Activated naive CD8-positive, alpha-beta T cell treated with anti-CD3 and anti-CD28 coated beads for 36 hours (primary cell): ENCODE results near the gene SNX1. TPM values are rescaled to one million over a fixed set of nuclear protein-coding genes. Genes with fewer than 3 reads are reported as not detected.

Experiments
- DNase-seq: peaks from one replicate; pipeline ENCODE4 v3.0.0; 2021
- H3K27ac Mint-ChIP-seq: one replicate; pipeline ENCODE4 v1.8.0; 2022; ENCODE audit warnings: mild to moderate bottlenecking, moderate library complexity, mixed read lengths
- H3K27me3 Mint-ChIP-seq: one replicate; pipeline ENCODE4 v1.8.0; 2022; ENCODE audit warnings: mild to moderate bottlenecking, mixed read lengths
- H3K36me3 Mint-ChIP-seq: one replicate; pipeline ENCODE4 v1.8.0; 2021; ENCODE audit warnings: mild to moderate bottlenecking, mixed read lengths
- H3K4me1 Mint-ChIP-seq: one replicate; pipeline ENCODE4 v1.8.0; 2021; ENCODE audit warnings: mixed read lengths
- H3K4me3 Mint-ChIP-seq: one replicate; pipeline ENCODE4 v1.8.0; 2022; ENCODE audit warnings: mild to moderate bottlenecking, moderate library complexity, mixed read lengths
- H3K9me3 Mint-ChIP-seq: one replicate; pipeline ENCODE4 v1.8.0; 2022; ENCODE audit warnings: mixed read lengths
- total RNA-seq, 2 experiments: library from RNA; stranded (reverse); gene quantifications; one replicate each; pipeline ENCODE4 v1.2.3, GENCODE V29; 2021

Gene SNX1
- total RNA-seq, 2 experiments from 2014 or later = 79.8 to 88.6 TPM

DNA sequence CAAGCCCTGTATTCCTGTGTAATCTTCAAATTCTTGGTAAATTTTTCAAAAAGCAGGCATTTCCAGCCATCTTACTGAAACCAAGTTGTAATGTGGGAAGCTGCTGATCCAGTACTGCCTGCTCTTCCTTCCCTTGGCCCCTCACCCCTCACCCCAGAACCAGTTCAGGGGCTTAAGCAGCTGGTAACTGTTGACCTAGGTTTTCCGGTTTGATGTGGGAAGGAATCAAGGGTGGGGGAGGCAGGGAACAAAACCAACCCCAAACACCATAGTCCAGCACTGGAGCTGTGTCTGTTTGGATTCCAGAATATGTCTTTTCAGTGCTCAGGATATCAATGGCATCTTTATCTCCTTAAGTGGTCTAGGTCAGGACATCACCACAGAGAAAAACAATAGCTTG, 26.7 kb downstream of the SNX1 start:
- no peak for DNase-seq
- Mint-ChIP-seq H3K4me1 (no peaks in the 10 kb centered on the region), H3K27me3 (no peaks in the 10 kb centered on the region), H3K4me3 (no peak overlapping the region), H3K9me3 (no peaks in the 10 kb centered on the region), H3K27ac (no peak overlapping the region), H3K36me3 (peaks cover 20% of the 10 kb centered on the region)

DNA sequence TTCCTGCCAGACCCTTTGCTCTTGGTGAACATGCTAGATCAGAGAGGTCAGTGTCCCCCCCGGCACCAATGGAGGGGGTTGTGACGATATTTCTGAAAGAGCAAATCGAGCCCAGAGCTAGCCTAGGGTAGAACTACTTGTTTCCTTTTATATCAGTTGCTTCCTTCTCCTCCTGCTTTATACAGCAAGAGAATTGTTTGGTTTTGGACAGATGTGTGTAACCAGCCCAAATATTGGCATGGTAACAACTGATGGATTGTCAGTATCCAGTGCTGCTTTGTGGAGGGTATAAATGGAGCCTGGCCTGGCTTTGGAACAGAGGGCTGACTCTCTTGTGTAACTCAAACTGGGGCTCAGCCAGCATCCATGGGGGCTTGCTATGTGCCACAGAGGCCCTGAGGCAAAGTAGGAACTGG, 27.2 kb downstream of the SNX1 start:
- no peaks in the 10 kb centered on the region for H3K27me3 Mint-ChIP-seq
- no peak overlapping the region for H3K27ac Mint-ChIP-seq
- no peaks in the 10 kb centered on the region for H3K4me1 Mint-ChIP-seq
- no peak for DNase-seq
- peaks cover 21% of the 10 kb centered on the region for H3K36me3 Mint-ChIP-seq
- H3K4me3 Mint-ChIP-seq = no peak overlapping the region
- H3K9me3 Mint-ChIP-seq = no peaks in the 10 kb centered on the region

DNA sequence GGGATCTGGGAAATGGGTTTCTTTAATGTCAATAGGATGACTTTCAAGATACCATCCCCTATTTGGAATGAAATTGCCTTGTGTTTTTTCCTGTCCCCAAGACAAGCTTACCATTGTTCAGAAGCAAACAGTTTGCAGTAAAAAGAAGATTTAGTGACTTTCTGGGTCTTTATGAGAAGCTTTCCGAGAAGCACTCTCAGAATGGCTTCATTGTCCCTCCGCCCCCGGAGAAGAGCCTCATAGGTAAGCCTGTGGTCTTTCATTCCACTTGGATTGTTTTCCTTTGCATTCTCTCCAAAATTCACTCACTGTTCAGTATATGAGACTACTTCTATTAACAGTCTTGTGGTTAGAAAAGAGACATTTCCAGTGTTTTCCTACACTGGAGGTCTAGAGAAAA, 30.2 kb downstream of the SNX1 start:
- no peaks in the 10 kb centered on the region for H3K27me3 Mint-ChIP-seq
- peaks cover 9% of the 10 kb centered on the region for H3K36me3 Mint-ChIP-seq
- H3K4me3 Mint-ChIP-seq = no peak overlapping the region
- H3K4me1 Mint-ChIP-seq = no peaks in the 10 kb centered on the region
- H3K27ac Mint-ChIP-seq = no peak overlapping the region
- no peaks in the 10 kb centered on the region for H3K9me3 Mint-ChIP-seq
- DNase-seq = no peak

DNA sequence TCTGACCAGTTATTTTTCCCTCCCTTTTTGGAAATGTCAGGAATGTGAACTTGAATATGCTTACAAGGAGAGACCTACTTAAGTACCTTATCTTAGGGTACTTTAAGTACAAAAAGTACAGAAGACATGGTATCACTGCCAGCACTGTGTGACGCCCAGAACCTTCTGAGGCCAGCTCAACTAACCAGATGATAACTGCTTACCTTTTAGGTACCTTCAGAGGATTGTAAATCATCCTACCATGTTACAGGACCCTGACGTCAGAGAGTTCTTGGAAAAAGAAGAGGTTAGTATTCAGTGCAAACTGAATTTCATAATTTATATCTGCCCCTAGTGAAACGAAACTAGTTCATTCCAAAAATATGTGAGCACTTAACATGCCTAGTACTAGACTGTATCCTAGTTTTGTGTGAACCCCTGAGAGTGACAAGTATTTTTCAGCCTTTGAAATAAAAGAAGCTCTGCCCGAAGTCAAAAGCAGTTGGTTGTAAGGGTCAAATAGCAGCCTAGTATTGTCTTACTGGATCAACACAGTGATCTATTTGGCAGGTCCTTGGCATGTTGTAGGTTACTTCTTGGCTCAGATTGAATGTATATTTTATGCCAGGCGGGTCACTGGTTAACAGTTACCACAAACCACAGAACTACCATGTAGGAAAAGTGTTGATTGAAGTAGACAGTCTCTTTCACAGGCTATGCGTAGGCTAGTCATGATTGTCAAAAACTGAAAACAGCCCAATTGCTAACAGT, 31.9 kb downstream of the SNX1 start:
- H3K4me3 Mint-ChIP-seq = no peak overlapping the region
- no peaks in the 10 kb centered on the region for H3K9me3 Mint-ChIP-seq
- DNase-seq = no peak
- H3K36me3 Mint-ChIP-seq = peaks cover 12% of the 10 kb centered on the region
- H3K4me1 Mint-ChIP-seq = no peaks in the 10 kb centered on the region
- H3K27me3 Mint-ChIP-seq = no peaks in the 10 kb centered on the region
- H3K27ac Mint-ChIP-seq = no peak overlapping the region

DNA sequence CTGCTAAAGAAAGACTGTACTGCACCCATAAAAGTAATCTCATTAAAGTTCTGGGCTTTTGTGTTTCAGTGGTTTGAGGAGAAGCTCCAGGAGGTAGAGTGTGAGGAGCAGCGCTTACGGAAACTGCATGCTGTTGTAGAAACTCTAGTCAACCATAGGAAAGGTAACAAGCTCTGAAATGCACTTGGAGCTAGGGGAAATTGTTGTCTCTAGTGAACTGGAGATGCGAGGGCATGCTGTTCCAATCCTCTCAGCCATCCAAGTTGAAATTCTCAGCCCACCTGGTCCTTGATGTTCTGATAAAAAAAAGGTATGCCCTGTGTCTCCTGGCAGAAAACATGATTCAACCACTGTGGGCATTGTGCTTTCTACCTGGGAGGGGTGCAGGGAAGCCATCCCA, 34.4 kb downstream of the SNX1 start:
- Mint-ChIP-seq H3K36me3 (peaks cover 14% of the 10 kb centered on the region), H3K4me1 (no peaks in the 10 kb centered on the region), H3K4me3 (no peak overlapping the region), H3K9me3 (no peaks in the 10 kb centered on the region), H3K27ac (no peak overlapping the region), H3K27me3 (no peaks in the 10 kb centered on the region)
- DNase-seq = no peak

DNA sequence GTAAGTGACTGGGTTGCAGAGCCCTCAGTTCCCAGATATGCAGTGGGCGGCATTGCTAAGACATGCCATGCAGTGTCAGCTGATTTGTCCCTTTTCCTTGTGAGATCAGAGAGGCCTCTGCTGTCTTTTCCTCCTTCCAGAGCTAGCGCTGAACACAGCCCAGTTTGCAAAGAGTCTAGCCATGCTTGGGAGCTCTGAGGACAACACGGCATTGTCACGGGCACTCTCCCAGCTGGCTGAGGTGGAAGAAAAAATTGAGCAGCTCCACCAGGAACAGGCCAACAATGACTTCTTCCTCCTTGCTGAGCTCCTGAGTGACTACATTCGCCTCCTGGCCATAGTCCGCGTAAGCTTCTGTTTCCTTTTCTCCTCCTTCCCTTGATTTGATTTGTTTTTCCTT, 35.8 kb downstream of the SNX1 start:
- Mint-ChIP-seq H3K27ac (no peak overlapping the region), H3K4me3 (no peak overlapping the region), H3K36me3 (peaks cover 16% of the 10 kb centered on the region), H3K27me3 (no peaks in the 10 kb centered on the region), H3K9me3 (no peaks in the 10 kb centered on the region), H3K4me1 (no peaks in the 10 kb centered on the region)
- DNase-seq = no peak

DNA sequence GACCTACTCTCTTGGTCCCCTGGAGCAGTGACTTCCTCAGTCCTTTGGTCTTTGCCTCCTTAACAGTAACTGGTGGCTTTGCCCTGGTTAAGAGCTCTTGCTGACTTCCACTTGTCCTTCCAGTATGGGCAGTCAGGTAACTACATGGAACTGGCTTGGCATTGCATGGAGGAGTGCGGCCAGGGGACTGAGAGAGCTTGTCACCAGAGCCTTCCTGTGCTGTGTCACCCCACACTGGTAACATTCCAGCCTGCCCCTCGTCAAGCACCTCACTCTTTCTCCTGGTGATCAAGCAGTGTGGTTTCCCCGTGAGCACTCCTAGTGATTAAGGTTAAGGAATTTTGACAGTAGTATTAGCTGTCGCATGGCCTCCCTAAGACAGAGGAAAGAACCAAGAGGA, 36.4 kb downstream of the SNX1 start:
- H3K4me1 Mint-ChIP-seq = no peaks in the 10 kb centered on the region
- no peak overlapping the region for H3K27ac Mint-ChIP-seq
- no peak overlapping the region for H3K4me3 Mint-ChIP-seq
- H3K36me3 Mint-ChIP-seq = peaks cover 19% of the 10 kb centered on the region
- H3K27me3 Mint-ChIP-seq = no peaks in the 10 kb centered on the region
- DNase-seq = no peak
- no peaks in the 10 kb centered on the region for H3K9me3 Mint-ChIP-seq

DNA sequence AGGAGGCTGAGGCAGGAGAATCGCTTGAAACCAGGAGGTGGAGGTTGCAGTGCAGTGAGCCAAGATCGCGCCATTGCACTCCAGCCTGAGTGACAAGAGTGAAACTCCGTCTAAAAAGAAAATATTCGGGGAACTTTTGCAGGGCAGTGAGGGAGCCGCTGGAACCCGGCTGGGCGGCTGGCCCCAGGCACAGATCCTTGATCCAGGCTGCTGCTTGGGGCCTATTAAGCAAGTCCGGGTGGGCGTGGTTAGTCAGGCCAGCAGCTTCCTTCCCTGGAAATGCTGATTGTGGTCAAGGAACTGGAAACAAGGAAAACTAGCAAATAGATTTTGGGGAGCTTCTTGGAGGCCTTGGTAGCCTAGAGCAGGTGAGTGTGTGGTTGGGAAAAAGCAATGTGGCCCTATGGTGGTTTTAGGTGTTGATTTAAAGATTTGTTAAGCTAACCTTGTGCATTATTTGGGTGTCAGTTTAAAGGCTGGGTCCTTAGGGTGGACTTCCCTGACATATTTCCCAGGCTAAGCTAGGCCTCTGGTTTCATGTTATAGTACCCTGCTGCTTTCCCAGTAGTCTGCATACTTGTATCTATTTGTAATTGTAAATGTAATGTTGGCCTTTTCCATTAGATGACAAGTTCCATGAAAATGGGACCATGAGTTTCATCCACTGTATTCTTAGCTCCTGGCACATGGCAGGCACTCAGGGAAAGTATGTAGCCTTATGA, 38.0 kb downstream of the SNX1 start:
- Mint-ChIP-seq H3K27ac (no peak overlapping the region), H3K36me3 (peaks cover 12% of the 10 kb centered on the region), H3K4me1 (no peaks in the 10 kb centered on the region), H3K27me3 (no peaks in the 10 kb centered on the region), H3K4me3 (no peak overlapping the region), H3K9me3 (no peaks in the 10 kb centered on the region)
- no peak for DNase-seq

DNA sequence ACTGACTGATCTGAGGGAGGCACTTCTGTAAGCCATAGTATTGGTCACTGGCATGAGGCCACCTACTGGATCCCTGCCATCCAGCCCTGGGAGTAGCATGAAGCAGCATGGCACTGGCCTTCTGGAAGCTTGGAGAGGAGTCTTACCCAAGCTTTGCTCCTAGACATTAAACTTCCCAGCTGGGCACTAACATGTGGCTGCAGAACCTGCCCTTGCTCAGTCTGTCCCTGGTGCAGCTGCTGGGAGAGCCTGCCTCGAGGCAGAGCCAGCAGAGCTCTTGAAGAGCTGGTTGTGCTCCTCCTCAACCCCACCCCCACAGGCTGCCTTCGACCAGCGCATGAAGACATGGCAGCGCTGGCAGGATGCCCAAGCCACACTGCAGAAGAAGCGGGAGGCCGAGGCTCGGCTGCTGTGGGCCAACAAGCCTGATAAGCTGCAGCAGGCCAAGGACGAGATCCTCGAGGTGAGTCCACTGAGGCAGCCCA, 38.6 kb downstream of the SNX1 start:
- H3K4me1 Mint-ChIP-seq = no peaks in the 10 kb centered on the region
- peaks cover 12% of the 10 kb centered on the region for H3K36me3 Mint-ChIP-seq
- no peak overlapping the region for H3K27ac Mint-ChIP-seq
- no peak overlapping the region for H3K4me3 Mint-ChIP-seq
- DNase-seq = no peak
- H3K9me3 Mint-ChIP-seq = no peaks in the 10 kb centered on the region
- H3K27me3 Mint-ChIP-seq = no peaks in the 10 kb centered on the region

DNA sequence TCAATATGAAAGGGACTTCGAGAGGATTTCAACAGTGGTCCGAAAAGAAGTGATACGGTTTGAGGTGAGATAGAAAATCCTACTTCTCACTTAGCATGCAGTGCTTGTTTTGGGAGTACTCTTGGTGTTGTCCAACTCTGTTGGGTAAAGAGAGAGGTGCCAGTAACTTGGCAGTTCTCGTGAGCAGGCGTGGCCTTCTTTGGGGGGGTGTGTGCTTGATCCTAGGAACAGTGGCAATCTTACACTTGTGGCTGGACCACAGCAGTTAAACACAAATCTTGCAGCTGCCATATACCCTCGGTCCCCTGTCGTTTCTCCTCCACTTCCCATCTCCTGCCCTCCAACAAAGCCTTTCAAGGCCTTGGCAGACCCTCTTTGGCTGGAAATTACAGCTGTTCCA, 40.6 kb downstream of the SNX1 start:
- no peak overlapping the region for H3K4me3 Mint-ChIP-seq
- H3K4me1 Mint-ChIP-seq = no peaks in the 10 kb centered on the region
- H3K36me3 Mint-ChIP-seq = peaks cover 15% of the 10 kb centered on the region
- H3K27ac Mint-ChIP-seq = no peak overlapping the region
- no peaks in the 10 kb centered on the region for H3K27me3 Mint-ChIP-seq
- H3K9me3 Mint-ChIP-seq = no peaks in the 10 kb centered on the region
- no peak for DNase-seq

DNA sequence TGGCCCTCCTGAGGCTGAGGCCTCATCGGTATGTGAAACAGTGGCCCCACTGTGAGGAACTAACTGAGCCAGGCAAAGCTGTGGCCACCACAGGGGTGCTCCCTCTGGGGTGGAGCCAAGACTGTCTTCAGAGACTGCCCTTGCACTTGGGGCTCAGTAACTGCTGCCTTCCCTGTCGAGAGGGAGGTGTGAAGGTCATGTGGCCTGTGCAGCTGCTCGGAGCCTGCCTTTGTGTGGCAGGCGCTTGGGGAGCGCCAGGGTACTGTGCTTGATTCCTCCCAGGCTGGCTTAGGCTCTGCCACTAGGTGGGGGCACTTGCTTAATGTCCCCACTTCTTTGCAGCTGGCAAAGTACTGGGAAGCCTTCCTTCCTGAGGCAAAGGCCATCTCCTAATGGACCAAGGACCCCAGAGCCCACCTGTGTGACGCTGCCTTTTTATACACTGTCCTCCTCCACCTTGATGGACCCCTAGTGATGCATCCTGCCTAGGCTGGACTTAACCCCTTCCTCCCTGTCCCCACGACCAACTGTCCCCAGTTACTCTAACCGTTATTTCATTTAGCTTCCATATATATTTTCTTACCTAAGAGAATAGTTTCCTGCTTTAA, 41.5 kb downstream of the SNX1 start:
- no peak overlapping the region for H3K4me3 Mint-ChIP-seq
- no peaks in the 10 kb centered on the region for H3K9me3 Mint-ChIP-seq
- H3K27me3 Mint-ChIP-seq = no peaks in the 10 kb centered on the region
- DNase-seq = no peak
- H3K27ac Mint-ChIP-seq = no peak overlapping the region
- no peaks in the 10 kb centered on the region for H3K4me1 Mint-ChIP-seq
- peaks cover 12% of the 10 kb centered on the region for H3K36me3 Mint-ChIP-seq

DNA sequence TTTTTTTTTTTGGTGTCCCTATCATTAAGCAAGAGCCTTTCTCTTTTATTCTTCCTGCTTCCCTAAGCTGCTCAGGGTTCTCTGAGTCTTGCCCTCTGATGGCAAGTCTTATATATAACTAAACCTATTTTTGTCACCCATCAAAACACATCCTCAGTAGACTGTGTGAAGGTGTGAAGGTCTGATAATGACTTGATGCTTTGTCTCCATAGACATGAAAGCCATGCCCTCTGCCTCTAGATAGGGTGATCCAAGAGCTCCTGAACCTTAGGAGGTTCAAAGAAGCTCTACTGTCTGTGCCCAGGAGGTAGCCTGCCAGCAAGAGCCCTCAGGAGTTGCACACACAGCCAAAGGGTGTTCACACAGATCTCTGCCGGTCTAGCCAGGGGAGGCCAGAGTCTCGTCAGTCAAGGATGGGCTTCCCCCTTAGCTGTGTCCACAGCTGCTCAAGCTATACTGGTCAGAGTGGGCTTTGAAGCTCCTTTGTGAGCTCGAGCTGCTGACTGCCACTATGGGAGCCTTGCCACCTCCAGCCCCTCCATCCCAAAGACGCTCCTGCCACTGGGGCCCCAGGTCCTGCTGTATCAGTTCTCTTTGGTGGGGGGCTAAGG, 42.7 kb downstream of the SNX1 start:
- no peaks in the 10 kb centered on the region for H3K4me1 Mint-ChIP-seq
- H3K9me3 Mint-ChIP-seq = no peaks in the 10 kb centered on the region
- H3K4me3 Mint-ChIP-seq = no peak overlapping the region
- H3K27me3 Mint-ChIP-seq = no peaks in the 10 kb centered on the region
- no peak overlapping the region for H3K27ac Mint-ChIP-seq
- peaks cover 8% of the 10 kb centered on the region for H3K36me3 Mint-ChIP-seq
- DNase-seq = no peak

DNA sequence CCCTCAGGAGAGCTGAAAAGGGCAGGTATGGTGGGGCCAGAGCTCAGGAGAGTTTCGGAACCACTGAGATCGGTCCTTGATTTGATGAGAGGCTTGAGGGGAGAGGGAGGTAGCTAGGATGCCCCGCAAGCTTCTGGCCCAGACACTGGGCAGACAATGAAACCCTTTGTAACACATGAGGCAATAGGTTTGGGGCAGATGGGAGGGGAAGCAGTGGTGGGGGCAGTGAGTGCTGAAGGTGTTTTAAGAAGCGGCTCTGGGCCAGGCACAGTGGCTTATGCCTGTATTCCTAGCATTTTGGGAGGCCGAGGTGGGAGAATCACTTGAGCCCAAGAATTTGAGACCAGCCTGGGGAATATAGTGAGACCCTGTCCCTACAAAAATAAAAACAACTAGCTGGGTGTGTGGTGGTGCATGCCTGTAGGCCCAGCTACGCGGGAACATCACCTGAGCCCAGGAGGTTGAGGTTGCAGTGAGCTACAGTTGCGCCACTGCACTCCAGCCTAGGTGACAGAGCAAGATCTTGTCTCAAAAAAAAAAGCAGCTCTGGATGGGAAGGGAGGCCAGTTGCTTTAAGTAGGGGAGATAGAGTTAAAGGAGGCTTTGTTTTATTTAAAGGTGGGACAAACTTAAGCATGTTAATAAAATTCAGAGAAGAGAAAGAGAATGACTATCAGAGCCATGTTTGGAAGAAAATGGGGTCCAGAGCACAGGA, 46.2 kb downstream of the SNX1 start:
- Mint-ChIP-seq H3K27me3 (no peaks in the 10 kb centered on the region), H3K9me3 (no peaks in the 10 kb centered on the region), H3K36me3 (peaks cover 2% of the 10 kb centered on the region), H3K27ac (peak overlapping the region; percentile 2), H3K4me1 (no peaks in the 10 kb centered on the region), H3K4me3 (no peak overlapping the region)
- DNase-seq = no peak

DNA sequence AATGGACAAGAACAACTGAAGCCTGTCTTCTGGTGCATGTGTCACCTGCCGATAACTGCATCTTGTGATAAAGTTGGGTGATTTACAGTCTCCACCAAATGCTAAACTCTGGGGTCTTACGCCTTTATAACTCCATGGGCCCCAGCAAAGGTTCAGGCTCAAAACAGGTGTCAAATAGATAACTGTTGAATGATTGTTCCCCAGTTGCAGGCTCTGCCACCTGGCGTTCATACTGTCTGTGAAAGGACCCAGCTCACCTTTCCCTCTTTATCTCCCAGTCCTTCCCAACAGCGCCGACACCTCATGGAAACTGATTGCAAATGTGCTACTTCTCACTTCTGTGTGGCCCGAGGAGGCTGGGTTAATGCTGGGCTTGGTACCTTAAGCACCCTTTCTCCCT, 47.5 kb downstream of the SNX1 start:
- no peak overlapping the region for H3K27ac Mint-ChIP-seq
- H3K4me1 Mint-ChIP-seq = no peaks in the 10 kb centered on the region
- H3K36me3 Mint-ChIP-seq = peaks cover 2% of the 10 kb centered on the region
- no peaks in the 10 kb centered on the region for H3K9me3 Mint-ChIP-seq
- no peak overlapping the region for H3K4me3 Mint-ChIP-seq
- no peak for DNase-seq
- H3K27me3 Mint-ChIP-seq = no peaks in the 10 kb centered on the region

DNA sequence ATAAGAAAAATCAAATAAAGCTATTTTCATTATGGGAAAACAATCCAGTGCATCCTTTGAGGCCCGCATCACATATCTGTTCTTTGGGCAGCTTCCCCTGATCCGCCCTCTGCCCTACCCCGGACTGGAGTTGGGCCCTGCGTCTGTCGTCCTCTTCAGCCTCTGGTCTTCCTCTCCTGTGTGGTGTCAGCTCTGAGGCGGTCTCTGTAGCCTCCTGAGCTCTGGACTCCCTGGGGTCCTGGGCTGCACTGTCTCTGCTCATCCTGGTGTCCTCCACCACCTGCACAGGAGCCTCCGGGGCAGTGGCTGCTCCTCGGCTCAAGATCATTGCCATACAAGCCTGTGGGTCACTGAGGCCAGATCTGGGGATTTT, 48.4 kb downstream of the SNX1 start:
- DNase-seq = no peak
- H3K9me3 Mint-ChIP-seq = no peaks in the 10 kb centered on the region
- no peak overlapping the region for H3K27ac Mint-ChIP-seq
- peaks cover 2% of the 10 kb centered on the region for H3K36me3 Mint-ChIP-seq
- H3K4me3 Mint-ChIP-seq = no peak overlapping the region
- no peaks in the 10 kb centered on the region for H3K27me3 Mint-ChIP-seq
- H3K4me1 Mint-ChIP-seq = no peaks in the 10 kb centered on the region
